HepG2 (cell line): ENCODE results near the gene MINDY1. TPM values are rescaled to one million over a fixed set of nuclear protein-coding genes. Genes with fewer than 3 reads are reported as not detected.

Source experiments
- ARNTL ChIP-seq: sonication (generic); formaldehyde crosslinking; IDR thresholded peaks from 2 replicates; pipeline ENCODE4 v1.4.0; 2020; ENCODE audit warnings: mild to moderate bottlenecking, missing genetic modification reagents
- ELF1 ChIP-seq: sonication (generic); formaldehyde crosslinking; IDR thresholded peaks from 2 replicates; pipeline ENCODE4 v1.4.0; 2020; ENCODE audit warnings: missing genetic modification reagents
- NR2C2 ChIP-seq: sonication (generic); formaldehyde crosslinking; IDR thresholded peaks from 2 replicates; pipeline ENCODE4 v1.4.0; 2020; ENCODE audit warnings: missing genetic modification reagents, mild to moderate bottlenecking, moderate library complexity, borderline replicate concordance
- TSC22D2 ChIP-seq: sonication (generic); formaldehyde crosslinking; IDR thresholded peaks from 2 replicates; pipeline ENCODE4 v1.5.1; 2020; ENCODE audit warnings: missing genetic modification reagents, mild to moderate bottlenecking, borderline replicate concordance
- ZNF12 ChIP-seq: sonication (generic); formaldehyde crosslinking; IDR thresholded peaks from 2 replicates; pipeline ENCODE4 v1.5.0; 2020; ENCODE audit warnings: missing genetic modification reagents
- ZNF160 ChIP-seq: sonication (generic); formaldehyde crosslinking; IDR thresholded peaks from 2 replicates; pipeline ENCODE4 v1.8.0; 2022; ENCODE audit warnings: mild to moderate bottlenecking, inconsistent platforms, missing genetic modification reagents
- ZNF253 ChIP-seq: sonication (generic); formaldehyde crosslinking; IDR thresholded peaks from 2 replicates; pipeline ENCODE4 v1.8.0; 2022; ENCODE audit warnings: mild to moderate bottlenecking, missing genetic modification reagents, borderline replicate concordance
- ZNF317 ChIP-seq: sonication (generic); formaldehyde crosslinking; IDR thresholded peaks from 2 replicates; pipeline ENCODE4 v1.5.0; 2020; ENCODE audit warnings: mild to moderate bottlenecking, missing genetic modification reagents
- ZNF33A ChIP-seq: sonication (generic); formaldehyde crosslinking; IDR thresholded peaks from 2 replicates; pipeline ENCODE4 v1.5.1; 2020; ENCODE audit warnings: missing genetic modification reagents, mild to moderate bottlenecking, moderate library complexity, borderline replicate concordance
- ZNF556 ChIP-seq: sonication (generic); formaldehyde crosslinking; IDR thresholded peaks from 2 replicates; pipeline ENCODE4 v1.4.0; 2020; ENCODE audit warnings: mild to moderate bottlenecking, missing genetic modification reagents, borderline replicate concordance
- ZNF570 ChIP-seq: sonication (generic); formaldehyde crosslinking; IDR thresholded peaks from 2 replicates; pipeline ENCODE4 v1.4.0; 2020; ENCODE audit warnings: mild to moderate bottlenecking, missing genetic modification reagents, borderline replicate concordance
- ZNF768 ChIP-seq: sonication (generic); formaldehyde crosslinking; IDR thresholded peaks from 2 replicates; pipeline ENCODE4 v1.4.0; 2020; ENCODE audit warnings: missing genetic modification reagents
- polyA plus RNA-seq, 8 experiments: library from polyadenylated mRNA; depleted of rRNA in 3 of 8; stranded (reverse) in 7 of 8; unstranded in 1 of 8; fragments of >200 nt; fragmentation: Illumina TruSeq in 4 of 8; extraction: Trizol in 4 of 8; gene quantifications; 2 replicates each; pipeline versions ENCODE4 v1.2.1 to v1.2.3, GENCODE V29; 2011 to 2016; ENCODE audit warnings: low read depth in 4 of 8, missing spikeins in 1 of 8, mixed read lengths in 1 of 8; ENCODE audit not compliant: insufficient read depth in 1 of 8
- total RNA-seq, 5 experiments: library from RNA; depleted of rRNA; stranded (reverse); fragments of >200 nt; fragmentation: Illumina TruSeq; extraction: Trizol; gene quantifications; 2 replicates each; pipeline ENCODE4 v1.2.3, GENCODE V29; 2016; ENCODE audit warnings: low read depth in 1 of 5
- TF ChIP-seq, protein P1 (sequence below): sonication (generic); IDR thresholded peaks from 2 replicates; pipeline ENCODE4 v1.6.1; 2016; ENCODE audit warnings: low read depth, borderline replicate concordance
- TF ChIP-seq, protein P2 (sequence below): IDR thresholded peaks from 2 replicates; pipeline ENCODE4 v1.6.1; 2016
- TF ChIP-seq, protein P3 (sequence below): sonication (generic); formaldehyde crosslinking; conservative IDR thresholded peaks from 2 replicates; pipeline ENCODE4 v1.5.0; 2020; ENCODE audit warnings: missing genetic modification reagents
- TF ChIP-seq, protein P4 (sequence below), 2 experiments: sonication (generic) in 1 of 2; formaldehyde crosslinking in 1 of 2; IDR thresholded peaks; 2 replicates each; pipeline versions ENCODE4 v1.4.0 to v1.6.1; 2018 to 2020; ENCODE audit warnings: missing genetic modification reagents in 2 of 2, borderline replicate concordance in 1 of 2, low read depth in 1 of 2, mild to moderate bottlenecking in 1 of 2, missing biosample characterization in 1 of 2
- TF ChIP-seq, protein P5 (sequence below): sonication (generic); formaldehyde crosslinking; IDR thresholded peaks from 2 replicates; pipeline ENCODE4 v1.4.0; 2020; ENCODE audit warnings: mild to moderate bottlenecking, missing genetic modification reagents, borderline replicate concordance

Gene MINDY1
- total and polyA plus RNA-seq, 2 of the 13 experiments (the other 11 are each of a cell fraction or from before 2014, with no cell fraction given) = 11.1 to 15.0 TPM

DNA sequence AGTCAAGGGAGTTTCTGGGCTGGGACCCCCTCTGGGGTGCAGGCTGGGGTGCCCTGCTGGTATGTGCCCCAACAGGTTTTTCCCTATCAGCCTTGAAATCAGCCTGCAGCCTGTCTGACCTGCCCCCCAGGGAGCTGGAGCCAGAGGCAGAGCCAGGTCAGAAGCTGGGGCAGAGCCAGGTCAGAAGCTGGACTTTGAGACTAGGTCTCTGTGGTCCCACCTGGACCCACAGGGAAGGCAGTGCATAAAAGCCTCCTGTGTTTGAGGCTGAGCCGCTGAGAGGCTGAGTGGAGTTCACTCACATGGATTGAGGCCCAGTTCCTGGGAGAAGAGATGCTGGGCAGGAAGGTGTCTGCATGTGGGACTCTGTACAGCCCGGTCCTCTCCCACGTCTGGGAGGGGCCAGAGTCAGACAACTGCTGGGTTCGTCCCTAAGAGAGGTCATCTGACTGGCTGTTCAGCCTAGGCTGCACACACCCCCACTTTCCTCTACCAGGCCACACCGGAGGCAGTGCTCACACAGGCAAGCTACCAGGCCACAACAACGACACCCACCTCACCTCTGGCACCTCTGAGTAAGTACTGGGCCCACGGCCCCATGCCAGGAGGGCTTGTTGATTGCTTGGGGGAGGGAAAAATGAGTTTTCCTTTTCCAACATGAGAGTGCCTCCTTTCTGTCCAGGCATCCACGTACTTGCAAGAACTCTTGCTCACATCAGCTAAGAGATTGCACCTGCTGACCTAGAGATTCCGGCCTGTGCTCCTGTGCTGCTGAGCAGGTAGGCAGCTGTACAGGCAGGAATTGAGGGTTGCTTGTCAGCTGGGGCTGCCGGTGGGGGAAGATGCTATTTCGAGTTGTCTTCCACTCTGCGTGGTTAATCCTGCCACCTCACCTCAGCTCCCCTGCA lies 24.6 kb downstream of the MINDY1 start, which contains the start of gene ANXA9 (continued):
- TF ChIP-seq, protein P1, sequence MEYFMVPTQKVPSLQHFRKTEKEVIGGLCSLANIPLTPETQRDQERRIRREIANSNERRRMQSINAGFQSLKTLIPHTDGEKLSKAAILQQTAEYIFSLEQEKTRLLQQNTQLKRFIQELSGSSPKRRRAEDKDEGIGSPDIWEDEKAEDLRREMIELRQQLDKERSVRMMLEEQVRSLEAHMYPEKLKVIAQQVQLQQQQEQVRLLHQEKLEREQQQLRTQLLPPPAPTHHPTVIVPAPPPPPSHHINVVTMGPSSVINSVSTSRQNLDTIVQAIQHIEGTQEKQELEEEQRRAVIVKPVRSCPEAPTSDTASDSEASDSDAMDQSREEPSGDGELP = peak; percentile 72; the same call in 1 of the 2 replicates
- no peak for TF ChIP-seq ZNF570 (CRISPR knock-in tag)
- peak; percentile 81 for TF ChIP-seq NR2C2 (CRISPR knock-in tag)
- no peak for TF ChIP-seq ZNF160 (CRISPR knock-in tag)
- no peak; the same call in 1 of the 2 replicates for TF ChIP-seq ZNF12 (CRISPR knock-in tag)
- TF ChIP-seq, protein P2, sequence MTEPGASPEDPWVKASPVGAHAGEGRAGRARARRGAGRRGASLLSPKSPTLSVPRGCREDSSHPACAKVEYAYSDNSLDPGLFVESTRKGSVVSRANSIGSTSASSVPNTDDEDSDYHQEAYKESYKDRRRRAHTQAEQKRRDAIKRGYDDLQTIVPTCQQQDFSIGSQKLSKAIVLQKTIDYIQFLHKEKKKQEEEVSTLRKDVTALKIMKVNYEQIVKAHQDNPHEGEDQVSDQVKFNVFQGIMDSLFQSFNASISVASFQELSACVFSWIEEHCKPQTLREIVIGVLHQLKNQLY (CRISPR knock-in tag) = 0 out of 2 replicates have a peak, but pooled peaks have one; percentile 43
- no peak for TF ChIP-seq ZNF33A
- TF ChIP-seq, protein P3, sequence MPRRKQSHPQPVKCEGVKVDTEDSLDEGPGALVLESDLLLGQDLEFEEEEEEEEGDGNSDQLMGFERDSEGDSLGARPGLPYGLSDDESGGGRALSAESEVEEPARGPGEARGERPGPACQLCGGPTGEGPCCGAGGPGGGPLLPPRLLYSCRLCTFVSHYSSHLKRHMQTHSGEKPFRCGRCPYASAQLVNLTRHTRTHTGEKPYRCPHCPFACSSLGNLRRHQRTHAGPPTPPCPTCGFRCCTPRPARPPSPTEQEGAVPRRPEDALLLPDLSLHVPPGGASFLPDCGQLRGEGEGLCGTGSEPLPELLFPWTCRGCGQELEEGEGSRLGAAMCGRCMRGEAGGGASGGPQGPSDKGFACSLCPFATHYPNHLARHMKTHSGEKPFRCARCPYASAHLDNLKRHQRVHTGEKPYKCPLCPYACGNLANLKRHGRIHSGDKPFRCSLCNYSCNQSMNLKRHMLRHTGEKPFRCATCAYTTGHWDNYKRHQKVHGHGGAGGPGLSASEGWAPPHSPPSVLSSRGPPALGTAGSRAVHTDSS (CRISPR knock-in tag) = no peak
- TF ChIP-seq ZNF768 = peak; percentile 70
- TF ChIP-seq ELF1 (CRISPR knock-in tag) = peak; percentile 38; the same call in 1 of the 2 replicates
- no peak for TF ChIP-seq ZNF253 (CRISPR knock-in tag)
- peak; percentile 66; the same call in 1 of the 2 replicates for TF ChIP-seq ARNTL (CRISPR knock-in tag)
- TF ChIP-seq, protein P4, sequence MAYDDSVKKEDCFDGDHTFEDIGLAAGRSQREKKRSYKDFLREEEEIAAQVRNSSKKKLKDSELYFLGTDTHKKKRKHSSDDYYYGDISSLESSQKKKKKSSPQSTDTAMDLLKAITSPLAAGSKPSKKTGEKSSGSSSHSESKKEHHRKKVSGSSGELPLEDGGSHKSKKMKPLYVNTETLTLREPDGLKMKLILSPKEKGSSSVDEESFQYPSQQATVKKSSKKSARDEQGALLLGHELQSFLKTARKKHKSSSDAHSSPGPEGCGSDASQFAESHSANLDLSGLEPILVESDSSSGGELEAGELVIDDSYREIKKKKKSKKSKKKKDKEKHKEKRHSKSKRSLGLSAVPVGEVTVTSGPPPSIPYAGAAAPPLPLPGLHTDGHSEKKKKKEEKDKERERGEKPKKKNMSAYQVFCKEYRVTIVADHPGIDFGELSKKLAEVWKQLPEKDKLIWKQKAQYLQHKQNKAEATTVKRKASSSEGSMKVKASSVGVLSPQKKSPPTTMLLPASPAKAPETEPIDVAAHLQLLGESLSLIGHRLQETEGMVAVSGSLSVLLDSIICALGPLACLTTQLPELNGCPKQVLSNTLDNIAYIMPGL (CRISPR knock-in tag; IDR thresholded peaks at IDR 0.05; ENCODE audit: borderline replicate concordance in 1 of 2, low read depth in 1 of 2) = peak; percentile 8 to 75; a peak in 1 of 4 replicates
- peak; percentile 52; the same call in 1 of the 2 replicates for TF ChIP-seq ZNF556
- TF ChIP-seq, protein P5, sequence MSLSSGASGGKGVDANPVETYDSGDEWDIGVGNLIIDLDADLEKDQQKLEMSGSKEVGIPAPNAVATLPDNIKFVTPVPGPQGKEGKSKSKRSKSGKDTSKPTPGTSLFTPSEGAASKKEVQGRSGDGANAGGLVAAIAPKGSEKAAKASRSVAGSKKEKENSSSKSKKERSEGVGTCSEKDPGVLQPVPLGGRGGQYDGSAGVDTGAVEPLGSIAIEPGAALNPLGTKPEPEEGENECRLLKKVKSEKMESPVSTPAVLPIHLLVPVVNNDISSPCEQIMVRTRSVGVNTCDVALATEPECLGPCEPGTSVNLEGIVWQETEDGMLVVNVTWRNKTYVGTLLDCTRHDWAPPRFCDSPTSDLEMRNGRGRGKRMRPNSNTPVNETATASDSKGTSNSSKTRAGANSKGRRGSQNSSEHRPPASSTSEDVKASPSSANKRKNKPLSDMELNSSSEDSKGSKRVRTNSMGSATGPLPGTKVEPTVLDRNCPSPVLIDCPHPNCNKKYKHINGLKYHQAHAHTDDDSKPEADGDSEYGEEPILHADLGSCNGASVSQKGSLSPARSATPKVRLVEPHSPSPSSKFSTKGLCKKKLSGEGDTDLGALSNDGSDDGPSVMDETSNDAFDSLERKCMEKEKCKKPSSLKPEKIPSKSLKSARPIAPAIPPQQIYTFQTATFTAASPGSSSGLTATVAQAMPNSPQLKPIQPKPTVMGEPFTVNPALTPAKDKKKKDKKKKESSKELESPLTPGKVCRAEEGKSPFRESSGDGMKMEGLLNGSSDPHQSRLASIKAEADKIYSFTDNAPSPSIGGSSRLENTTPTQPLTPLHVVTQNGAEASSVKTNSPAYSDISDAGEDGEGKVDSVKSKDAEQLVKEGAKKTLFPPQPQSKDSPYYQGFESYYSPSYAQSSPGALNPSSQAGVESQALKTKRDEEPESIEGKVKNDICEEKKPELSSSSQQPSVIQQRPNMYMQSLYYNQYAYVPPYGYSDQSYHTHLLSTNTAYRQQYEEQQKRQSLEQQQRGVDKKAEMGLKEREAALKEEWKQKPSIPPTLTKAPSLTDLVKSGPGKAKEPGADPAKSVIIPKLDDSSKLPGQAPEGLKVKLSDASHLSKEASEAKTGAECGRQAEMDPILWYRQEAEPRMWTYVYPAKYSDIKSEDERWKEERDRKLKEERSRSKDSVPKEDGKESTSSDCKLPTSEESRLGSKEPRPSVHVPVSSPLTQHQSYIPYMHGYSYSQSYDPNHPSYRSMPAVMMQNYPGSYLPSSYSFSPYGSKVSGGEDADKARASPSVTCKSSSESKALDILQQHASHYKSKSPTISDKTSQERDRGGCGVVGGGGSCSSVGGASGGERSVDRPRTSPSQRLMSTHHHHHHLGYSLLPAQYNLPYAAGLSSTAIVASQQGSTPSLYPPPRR = peak; percentile 27; the same call in 1 of the 2 replicates
- TF ChIP-seq TSC22D2 (CRISPR knock-in tag) = peak; percentile 24; the same call in 1 of the 2 replicates
- no peak for TF ChIP-seq ZNF317 (CRISPR knock-in tag)
